Stomach smooth muscle (tissue), 2 donors: Measurements from ENCODE around the gene PPFIBP1.
A peak's percentile ranks its signal among the peaks of the same experiment; 100 is the strongest.
"Not testable (repeated sequence)": the region's sequence is repeated elsewhere in the genome, so short reads cannot be mapped to it uniquely, and the experiment has no call there.

Source experiments
- H3K27ac ChIP-seq: one replicate; pipeline ENCODE4 v1.7.0; 2013; ENCODE audit warnings: mild to moderate bottlenecking, low read length, inconsistent platforms
- H3K27me3 ChIP-seq, 2 donors: one replicate each; pipeline ENCODE4 v1.7.0; 2013; ENCODE audit warnings: low read length in 2 of 2; ENCODE audit not compliant: insufficient read depth in 2 of 2, control insufficient read depth in 1 of 2
- H3K36me3 ChIP-seq, 2 donors: one replicate each; pipeline ENCODE4 v1.7.0; 2013; ENCODE audit warnings: low read length in 2 of 2; ENCODE audit not compliant: control insufficient read depth in 2 of 2, insufficient read depth in 2 of 2
- H3K4me1 ChIP-seq: one replicate; pipeline ENCODE4 v1.7.0; 2013; ENCODE audit warnings: low read length; ENCODE audit not compliant: control insufficient read depth, insufficient read depth
- H3K4me3 ChIP-seq, 2 donors: one replicate each; pipeline ENCODE4 v1.7.0; 2013; ENCODE audit warnings: low read length in 2 of 2
- H3K9ac ChIP-seq, 2 donors: one replicate each; pipeline ENCODE4 v1.7.0; 2013; ENCODE audit warnings: low read length in 2 of 2, mild to moderate bottlenecking in 1 of 2
- H3K9me3 ChIP-seq, 2 donors: one replicate each; pipeline ENCODE4 v1.7.0; 2013; ENCODE audit warnings: low read length in 2 of 2; ENCODE audit not compliant: control insufficient read depth in 2 of 2
- donor health status: healthy.
- donor health status: Pancreatic carcinoma.

PPFIBP1 gene

GRCh38 chr12:27595231-27595642, 71.2 kb downstream of the PPFIBP1 start:
- Histone ChIP-seq H3K9ac (no peak overlapping the region), H3K4me1 (peaks cover 11% of the 10 kb centered on the region), H3K27me3 (no peaks in the 10 kb centered on the region), H3K9me3 (no peaks in the 10 kb centered on the region), H3K27ac (no peak overlapping the region), H3K36me3 (no peaks in the 10 kb centered on the region), H3K4me3 (peak overlapping the region in 1 of 2 donors; percentile 40)

DNA sequence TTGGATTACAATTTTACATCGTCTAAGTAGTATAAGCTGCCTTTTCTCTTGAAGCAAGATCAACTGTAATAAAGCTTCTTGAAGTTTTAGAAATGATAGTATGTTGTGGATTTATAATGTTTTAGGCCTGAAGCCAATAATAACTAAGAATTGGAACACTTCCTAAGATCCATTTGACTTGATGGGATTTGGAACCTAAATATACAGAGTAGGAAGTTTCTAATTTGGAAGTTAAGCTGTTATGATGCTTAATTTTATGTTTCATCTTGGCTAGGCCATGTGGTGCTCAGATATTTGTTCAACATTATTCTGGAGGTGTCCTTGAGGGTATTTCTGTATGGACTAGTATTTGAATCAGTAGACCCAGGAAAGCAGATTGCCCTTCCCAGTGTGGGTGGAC, 74.9 kb downstream of the PPFIBP1 start:
- not testable (repeated sequence) for H3K9me3 ChIP-seq, H3K9ac ChIP-seq, H3K36me3 ChIP-seq, H3K4me1 ChIP-seq, H3K27ac ChIP-seq, H3K27me3 ChIP-seq
- peak overlapping the region in 1 of 2 donors; percentile 3 for H3K4me3 ChIP-seq

GRCh38 chr12:27601056-27601828, 77.2 kb downstream of the PPFIBP1 start:
- not testable (repeated sequence) for H3K4me1 ChIP-seq, H3K36me3 ChIP-seq, H3K9ac ChIP-seq, H3K9me3 ChIP-seq, H3K27ac ChIP-seq, H3K4me3 ChIP-seq, H3K27me3 ChIP-seq

GRCh38 chr12:27602516-27602915, 78.5 kb downstream of the PPFIBP1 start:
- H3K4me3 ChIP-seq = no peak overlapping the region
- no peaks in the 10 kb centered on the region for H3K9me3 ChIP-seq
- no peaks in the 10 kb centered on the region for H3K27me3 ChIP-seq
- H3K27ac ChIP-seq = no peak overlapping the region
- peaks cover 3% of the 10 kb centered on the region for H3K4me1 ChIP-seq
- no peaks in the 10 kb centered on the region for H3K36me3 ChIP-seq
- no peak overlapping the region for H3K9ac ChIP-seq

- H3K9ac ChIP-seq = no peak overlapping the region
- no peaks in the 10 kb centered on the region for H3K27me3 ChIP-seq
- no peaks in the 10 kb centered on the region for H3K9me3 ChIP-seq
- no peak overlapping the region for H3K4me3 ChIP-seq
- no peak overlapping the region for H3K27ac ChIP-seq
- H3K4me1 ChIP-seq = no peaks in the 10 kb centered on the region
- no peaks in the 10 kb centered on the region for H3K36me3 ChIP-seq
These were observed 80.4 kb downstream of the PPFIBP1 start for GRCh38 chr12:27604431-27604830.

DNA sequence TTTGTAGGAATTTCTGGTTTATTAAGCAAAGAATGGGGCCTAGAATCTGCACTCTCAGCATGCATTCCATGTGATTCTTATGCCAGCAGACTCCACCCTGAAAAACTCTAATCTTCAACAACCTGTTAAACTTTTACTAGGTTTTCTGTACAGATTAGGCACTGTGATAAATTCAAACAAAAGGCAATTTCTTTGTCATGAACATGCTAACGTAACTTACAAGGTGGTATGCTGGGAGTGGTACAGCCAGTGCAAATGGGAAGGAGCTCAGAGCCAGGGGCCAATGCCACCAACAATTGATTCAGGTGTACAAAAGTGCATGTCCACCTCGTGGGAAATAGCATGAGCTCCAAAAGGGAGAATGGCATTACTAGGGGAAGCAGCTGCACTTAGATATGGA, 83.0 kb downstream of the PPFIBP1 start:
- Histone ChIP-seq H3K9ac (no peak overlapping the region), H3K4me3 (no peak overlapping the region), H3K27me3 (no peaks in the 10 kb centered on the region), H3K36me3 (no peaks in the 10 kb centered on the region), H3K4me1 (peaks cover 11% of the 10 kb centered on the region), H3K27ac (no peak overlapping the region), H3K9me3 (no peaks in the 10 kb centered on the region)

DNA sequence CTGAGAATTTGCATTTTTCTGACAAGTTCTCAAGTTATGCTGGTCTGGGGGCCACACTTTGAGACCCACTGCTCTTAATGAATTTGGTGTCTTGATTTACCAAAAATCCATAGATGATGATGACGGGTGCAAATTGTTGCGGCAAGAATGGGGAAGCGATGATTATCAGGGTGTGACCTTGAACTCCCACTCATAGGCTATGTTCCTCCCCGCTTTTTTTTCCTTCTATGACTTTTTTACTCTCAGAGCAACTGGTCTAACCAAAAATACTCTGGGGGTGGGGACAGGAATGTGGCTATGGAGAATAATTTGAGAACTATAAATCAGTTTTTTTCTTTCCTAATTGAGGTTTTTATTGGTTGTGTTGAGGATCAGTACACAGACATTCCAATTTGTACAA, 83.6 kb downstream of the PPFIBP1 start:
- Histone ChIP-seq H3K27ac (no peak overlapping the region), H3K27me3 (no peaks in the 10 kb centered on the region), H3K36me3 (no peaks in the 10 kb centered on the region), H3K4me1 (peaks cover 13% of the 10 kb centered on the region), H3K4me3 (no peak overlapping the region), H3K9ac (no peak overlapping the region), H3K9me3 (no peaks in the 10 kb centered on the region)

- Histone ChIP-seq H3K27ac (no peak overlapping the region), H3K9me3 (no peaks in the 10 kb centered on the region), H3K4me3 (no peak overlapping the region), H3K36me3 (no peaks in the 10 kb centered on the region), H3K27me3 (no peaks in the 10 kb centered on the region), H3K4me1 (peaks cover 16% of the 10 kb centered on the region), H3K9ac (no peak overlapping the region)
These were observed 84.9 kb downstream of the PPFIBP1 start for GRCh38 chr12:27608890-27609289.

DNA sequence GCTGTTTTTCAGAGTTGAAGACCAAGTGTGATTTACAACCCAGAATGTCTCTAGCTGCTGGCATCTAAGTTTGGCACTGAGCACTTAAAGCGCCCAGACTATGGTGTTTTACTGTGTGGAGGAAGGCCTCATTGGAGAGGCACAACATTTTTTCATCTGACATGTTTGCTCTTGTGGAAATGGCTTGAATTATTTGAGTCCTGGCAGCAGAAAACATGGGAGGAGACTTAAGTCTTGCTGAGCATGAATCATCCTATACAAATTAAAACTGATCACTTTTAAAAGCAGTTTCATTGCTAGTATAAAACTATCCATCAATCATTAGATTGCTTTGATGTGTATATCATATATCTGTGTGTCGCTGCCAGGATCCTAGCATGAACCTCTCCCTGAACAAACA, 86.4 kb downstream of the PPFIBP1 start:
- Histone ChIP-seq H3K9ac (no peak overlapping the region), H3K36me3 (no peaks in the 10 kb centered on the region), H3K9me3 (no peaks in the 10 kb centered on the region), H3K27ac (peak overlapping the region; percentile 12), H3K4me1 (peaks cover 18% of the 10 kb centered on the region), H3K4me3 (no peak overlapping the region), H3K27me3 (no peaks in the 10 kb centered on the region)

GRCh38 chr12:27614386-27614785, 90.4 kb downstream of the PPFIBP1 start:
- no peak overlapping the region for H3K4me3 ChIP-seq
- no peaks in the 10 kb centered on the region for H3K9me3 ChIP-seq
- H3K9ac ChIP-seq = no peak overlapping the region
- no peak overlapping the region for H3K27ac ChIP-seq
- H3K4me1 ChIP-seq = peaks cover 18% of the 10 kb centered on the region
- H3K27me3 ChIP-seq = no peaks in the 10 kb centered on the region
- no peaks in the 10 kb centered on the region for H3K36me3 ChIP-seq

DNA sequence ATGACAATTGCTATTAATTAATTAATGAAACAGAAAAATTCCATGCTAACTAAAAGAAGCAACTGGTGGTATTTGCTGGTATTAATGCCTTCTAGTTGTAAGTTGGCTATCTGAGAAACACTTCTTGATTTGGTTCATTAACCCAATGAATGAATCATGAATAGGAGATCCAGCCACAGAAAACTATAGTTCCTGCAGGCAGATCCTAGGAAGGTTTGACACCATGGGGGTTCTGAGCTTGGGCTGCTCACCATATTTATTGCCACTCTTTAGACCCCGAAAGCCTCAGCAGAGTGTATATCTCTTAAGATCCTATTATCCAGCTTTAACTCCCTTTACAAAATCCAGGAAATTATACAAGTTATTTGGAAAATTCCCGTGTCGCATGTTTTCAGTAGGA, 90.9 kb downstream of the PPFIBP1 start:
- H3K27me3 ChIP-seq = no peaks in the 10 kb centered on the region
- no peak overlapping the region for H3K27ac ChIP-seq
- H3K4me1 ChIP-seq = peaks cover 18% of the 10 kb centered on the region
- no peak overlapping the region for H3K9ac ChIP-seq
- H3K36me3 ChIP-seq = no peaks in the 10 kb centered on the region
- no peaks in the 10 kb centered on the region for H3K9me3 ChIP-seq
- no peak overlapping the region for H3K4me3 ChIP-seq
